Right lung (tissue), 5 donors: ENCODE results near the gene TBC1D9. TPM values are rescaled to one million over a fixed set of nuclear protein-coding genes. Genes with fewer than 3 reads are reported as not detected.

Source experiments
- DNase-seq, 2 donors: peaks; one replicate each; pipeline ENCODE4 v3.0.0-alpha.2; 2013
- polyA plus RNA-seq, 5 donors: library from polyadenylated mRNA; unstranded; fragments of 120-200 nt; gene quantifications; one replicate each; pipeline versions ENCODE4 v1.2.1 to v1.2.3, GENCODE V29; 2013; ENCODE audit warnings: inconsistent platforms in 1 of 5, low replicate concordance in 1 of 5; ENCODE audit not compliant: insufficient read length in 5 of 5, insufficient read depth in 1 of 5

The TBC1D9 gene
- polyA plus RNA-seq, 5 donors, result 22.4 to 33.8 (median 33.2) TPM

GRCh38 chr4:140725556-140725955 lies 30.6 kb downstream of the TBC1D9 start:
- DNase-seq, result no peak

- no peak for DNase-seq
Measured at GRCh38 chr4:140724760-140725159, 31.4 kb downstream of the TBC1D9 start.

GRCh38 chr4:140720387-140721304 lies 35.5 kb downstream of the TBC1D9 start:
- no peak for DNase-seq

- DNase-seq, result no peak
Measured at GRCh38 chr4:140719686-140720085, 36.5 kb downstream of the TBC1D9 start.

GRCh38 chr4:140719022-140719421 lies 37.2 kb downstream of the TBC1D9 start:
- no peak for DNase-seq

GRCh38 chr4:140718241-140718952 lies 37.8 kb downstream of the TBC1D9 start:
- DNase-seq, result no peak

GRCh38 chr4:140717313-140717712 lies 38.9 kb downstream of the TBC1D9 start:
- no peak for DNase-seq

GRCh38 chr4:140715119-140715518 lies 41.1 kb downstream of the TBC1D9 start:
- no peak for DNase-seq

GRCh38 chr4:140711910-140712309 lies 44.3 kb downstream of the TBC1D9 start:
- no peak for DNase-seq

GRCh38 chr4:140710908-140711622 lies 45.1 kb downstream of the TBC1D9 start:
- no peak for DNase-seq

GRCh38 chr4:140707325-140707724 lies 48.9 kb downstream of the TBC1D9 start:
- DNase-seq, result no peak

- DNase-seq, result no peak
Measured at GRCh38 chr4:140706665-140707064, 49.5 kb downstream of the TBC1D9 start.

- no peak for DNase-seq
Measured at GRCh38 chr4:140706276-140706625, 49.9 kb downstream of the TBC1D9 start.

- DNase-seq, result no peak
Measured at GRCh38 chr4:140705625-140706275, 50.4 kb downstream of the TBC1D9 start.

- no peak for DNase-seq
Measured at GRCh38 chr4:140704964-140705363, 51.2 kb downstream of the TBC1D9 start.

GRCh38 chr4:140704392-140704960 lies 51.7 kb downstream of the TBC1D9 start:
- no peak for DNase-seq

- DNase-seq, result no peak
Measured at GRCh38 chr4:140703463-140703862, 52.7 kb downstream of the TBC1D9 start.

- no peak for DNase-seq
Measured at GRCh38 chr4:140702096-140702757, 54.0 kb downstream of the TBC1D9 start.

GRCh38 chr4:140701071-140701470 lies 55.1 kb downstream of the TBC1D9 start:
- DNase-seq, result no peak

GRCh38 chr4:140697709-140698560 lies 58.2 kb downstream of the TBC1D9 start:
- DNase-seq, result no peak
